ENCODE data around the gene PLCXD3. TPM values are rescaled to one million over a fixed set of nuclear protein-coding genes. Genes with fewer than 3 reads are reported as not detected.

The PLCXD3 gene
- total RNA-seq, 1 donor from 2014 or later = 2.6 TPM

GRCh38 chr5:41312478-41313060 lies 197.8 kb downstream of the PLCXD3 start:
- no peaks in the 10 kb centered on the region for H3K9me3 ChIP-seq
- no peak overlapping the region for H3K27ac ChIP-seq
- intact Hi-C loops (cut with DNase I) = no loop called here
- DNase-seq (no peak), ATAC-seq (no peak)
- H3K27me3 ChIP-seq = no peaks in the 10 kb centered on the region
- H3K36me3 ChIP-seq = no peaks in the 10 kb centered on the region
- H3K4me3 ChIP-seq = no peak overlapping the region
- TF ChIP-seq, protein P1, sequence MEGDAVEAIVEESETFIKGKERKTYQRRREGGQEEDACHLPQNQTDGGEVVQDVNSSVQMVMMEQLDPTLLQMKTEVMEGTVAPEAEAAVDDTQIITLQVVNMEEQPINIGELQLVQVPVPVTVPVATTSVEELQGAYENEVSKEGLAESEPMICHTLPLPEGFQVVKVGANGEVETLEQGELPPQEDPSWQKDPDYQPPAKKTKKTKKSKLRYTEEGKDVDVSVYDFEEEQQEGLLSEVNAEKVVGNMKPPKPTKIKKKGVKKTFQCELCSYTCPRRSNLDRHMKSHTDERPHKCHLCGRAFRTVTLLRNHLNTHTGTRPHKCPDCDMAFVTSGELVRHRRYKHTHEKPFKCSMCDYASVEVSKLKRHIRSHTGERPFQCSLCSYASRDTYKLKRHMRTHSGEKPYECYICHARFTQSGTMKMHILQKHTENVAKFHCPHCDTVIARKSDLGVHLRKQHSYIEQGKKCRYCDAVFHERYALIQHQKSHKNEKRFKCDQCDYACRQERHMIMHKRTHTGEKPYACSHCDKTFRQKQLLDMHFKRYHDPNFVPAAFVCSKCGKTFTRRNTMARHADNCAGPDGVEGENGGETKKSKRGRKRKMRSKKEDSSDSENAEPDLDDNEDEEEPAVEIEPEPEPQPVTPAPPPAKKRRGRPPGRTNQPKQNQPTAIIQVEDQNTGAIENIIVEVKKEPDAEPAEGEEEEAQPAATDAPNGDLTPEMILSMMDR (IDR thresholded peaks at IDR 0.05) = no peak
- no peaks in the 10 kb centered on the region for H3K4me1 ChIP-seq

GRCh38 chr5:41312066-41312465 lies 198.3 kb downstream of the PLCXD3 start:
- Histone ChIP-seq H3K9me3 (no peaks in the 10 kb centered on the region), H3K27me3 (no peaks in the 10 kb centered on the region), H3K36me3 (no peaks in the 10 kb centered on the region), H3K4me3 (no peak overlapping the region), H3K27ac (no peak overlapping the region), H3K4me1 (no peaks in the 10 kb centered on the region)
- DNase-seq = no peak
- ATAC-seq = no peak
- intact Hi-C loops (cut with DNase I) = no loop called here
- TF ChIP-seq, protein P1 (IDR thresholded peaks at IDR 0.05) = no peak

GRCh38 chr5:41309275-41309674 lies 201.1 kb downstream of the PLCXD3 start:
- Histone ChIP-seq H3K27me3 (no peaks in the 10 kb centered on the region), H3K9me3 (no peaks in the 10 kb centered on the region), H3K4me3 (no peak overlapping the region), H3K27ac (no peak overlapping the region), H3K36me3 (no peaks in the 10 kb centered on the region), H3K4me1 (no peaks in the 10 kb centered on the region)
- DNase-seq (no peak), ATAC-seq (no peak)
- intact Hi-C loops (cut with DNase I) = no loop called here
- TF ChIP-seq, protein P1 (IDR thresholded peaks at IDR 0.05) = no peak

DNA sequence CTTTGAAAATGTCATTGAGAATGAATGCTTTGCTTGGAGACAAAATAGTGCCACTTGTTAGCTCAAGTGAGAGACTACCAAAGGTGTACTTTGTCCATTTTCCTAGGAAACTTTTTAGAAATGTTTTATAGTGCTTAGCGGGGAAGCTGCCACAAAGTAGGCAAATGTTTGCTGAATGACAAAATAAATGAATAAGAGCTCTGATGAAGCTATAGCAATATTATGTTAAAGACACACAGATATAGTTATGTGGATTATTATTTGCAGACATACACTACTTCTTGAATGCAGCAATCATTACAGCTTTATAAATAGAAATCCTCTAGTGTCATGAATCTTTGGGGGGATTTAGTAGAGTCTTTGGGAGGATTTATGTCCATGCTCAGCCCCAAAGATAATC lies 204.4 kb downstream of the PLCXD3 start:
- TF ChIP-seq, protein P1 (IDR thresholded peaks at IDR 0.05) = no peak
- Histone ChIP-seq H3K27ac (no peak overlapping the region), H3K27me3 (no peaks in the 10 kb centered on the region), H3K36me3 (no peaks in the 10 kb centered on the region), H3K4me1 (no peaks in the 10 kb centered on the region), H3K9me3 (no peaks in the 10 kb centered on the region), H3K4me3 (no peak overlapping the region)
- DNase-seq = no peak
- intact Hi-C loops (cut with DNase I) = no loop called here
- no peak for ATAC-seq

DNA sequence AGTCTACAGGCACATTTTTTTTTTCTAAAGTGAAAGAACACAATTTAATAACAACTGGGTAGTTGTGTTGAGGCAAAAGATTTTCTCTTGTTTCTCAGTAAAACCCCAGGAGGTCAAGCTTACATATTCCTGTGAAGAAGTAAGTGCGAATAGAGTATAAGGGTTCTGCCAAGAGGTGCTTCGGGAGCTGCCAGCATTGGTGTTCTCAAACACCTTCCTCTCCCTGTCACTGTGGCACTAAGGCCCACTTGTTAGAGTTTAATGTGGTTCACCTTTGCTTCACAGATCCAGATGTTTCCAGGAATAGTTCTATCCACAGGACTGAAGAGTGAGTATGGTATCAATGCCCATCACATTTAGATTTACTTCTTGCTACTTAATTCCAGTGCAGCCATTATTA lies 205.3 kb downstream of the PLCXD3 start:
- no peaks in the 10 kb centered on the region for H3K9me3 ChIP-seq
- no peaks in the 10 kb centered on the region for H3K36me3 ChIP-seq
- H3K4me1 ChIP-seq = no peaks in the 10 kb centered on the region
- no peak for ATAC-seq
- intact Hi-C loops (cut with DNase I) = no loop called here
- TF ChIP-seq, protein P1 (IDR thresholded peaks at IDR 0.05) = no peak
- no peak overlapping the region for H3K27ac ChIP-seq
- no peak overlapping the region for H3K4me3 ChIP-seq
- H3K27me3 ChIP-seq = no peaks in the 10 kb centered on the region
- DNase-seq = no peak

DNA sequence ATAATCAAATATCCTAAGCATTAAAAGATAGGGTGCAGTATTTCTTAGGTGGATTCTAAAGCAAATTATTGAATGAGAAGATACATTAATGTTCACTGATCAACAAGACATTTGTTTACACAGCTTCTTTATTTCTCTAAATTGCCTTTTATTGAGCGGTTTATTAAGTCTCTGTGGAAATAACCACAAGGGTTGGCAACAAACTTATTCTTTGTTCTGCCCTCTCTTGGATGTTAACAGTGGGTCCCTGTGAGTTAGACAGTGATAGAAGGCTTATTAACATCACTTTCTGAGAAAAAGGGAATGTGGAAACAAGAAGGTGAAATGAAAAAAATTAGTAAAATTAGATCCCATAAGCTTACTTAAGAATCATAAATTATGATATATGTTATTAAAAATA lies 214.3 kb downstream of the PLCXD3 start:
- Histone ChIP-seq H3K4me3 (no peak overlapping the region), H3K9me3 (no peaks in the 10 kb centered on the region), H3K27me3 (no peaks in the 10 kb centered on the region), H3K27ac (no peak overlapping the region), H3K36me3 (no peaks in the 10 kb centered on the region), H3K4me1 (no peaks in the 10 kb centered on the region)
- intact Hi-C loops (cut with DNase I) = no loop called here
- DNase-seq = no peak
- ATAC-seq = no peak
- TF ChIP-seq, protein P1 (IDR thresholded peaks at IDR 0.05) = no peak

All from upper lobe of right lung (tissue), 1 donor.